Non-pigmented ciliary epithelial cell (primary cell): ENCODE measurements around the gene DACT3.

Source experiments
- DNase-seq: peaks from one replicate; pipeline ENCODE4 v3.0.0-alpha.2; 2010; ENCODE audit warnings: low read depth

DACT3 gene

DNA sequence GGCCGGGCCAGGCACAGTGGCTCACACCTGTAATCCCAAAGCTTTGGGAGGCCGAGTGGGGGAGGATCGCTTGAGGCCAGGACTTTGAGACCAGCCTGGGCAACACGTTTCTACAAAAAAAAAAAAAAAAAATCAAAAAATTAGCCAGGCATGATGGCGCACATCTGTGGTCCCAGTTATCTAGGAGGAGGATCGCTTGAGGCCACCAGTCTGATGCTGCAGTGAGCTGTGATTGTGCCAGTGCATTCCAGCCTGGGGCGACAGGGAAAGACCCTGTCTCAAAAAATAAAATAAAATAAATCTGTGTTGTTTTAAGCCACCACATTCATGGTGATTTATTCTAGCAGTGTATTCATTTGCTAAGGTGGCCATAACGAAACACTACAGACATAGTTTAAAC, 4.1 kb upstream of the DACT3 start:
- no peak for DNase-seq

DNA sequence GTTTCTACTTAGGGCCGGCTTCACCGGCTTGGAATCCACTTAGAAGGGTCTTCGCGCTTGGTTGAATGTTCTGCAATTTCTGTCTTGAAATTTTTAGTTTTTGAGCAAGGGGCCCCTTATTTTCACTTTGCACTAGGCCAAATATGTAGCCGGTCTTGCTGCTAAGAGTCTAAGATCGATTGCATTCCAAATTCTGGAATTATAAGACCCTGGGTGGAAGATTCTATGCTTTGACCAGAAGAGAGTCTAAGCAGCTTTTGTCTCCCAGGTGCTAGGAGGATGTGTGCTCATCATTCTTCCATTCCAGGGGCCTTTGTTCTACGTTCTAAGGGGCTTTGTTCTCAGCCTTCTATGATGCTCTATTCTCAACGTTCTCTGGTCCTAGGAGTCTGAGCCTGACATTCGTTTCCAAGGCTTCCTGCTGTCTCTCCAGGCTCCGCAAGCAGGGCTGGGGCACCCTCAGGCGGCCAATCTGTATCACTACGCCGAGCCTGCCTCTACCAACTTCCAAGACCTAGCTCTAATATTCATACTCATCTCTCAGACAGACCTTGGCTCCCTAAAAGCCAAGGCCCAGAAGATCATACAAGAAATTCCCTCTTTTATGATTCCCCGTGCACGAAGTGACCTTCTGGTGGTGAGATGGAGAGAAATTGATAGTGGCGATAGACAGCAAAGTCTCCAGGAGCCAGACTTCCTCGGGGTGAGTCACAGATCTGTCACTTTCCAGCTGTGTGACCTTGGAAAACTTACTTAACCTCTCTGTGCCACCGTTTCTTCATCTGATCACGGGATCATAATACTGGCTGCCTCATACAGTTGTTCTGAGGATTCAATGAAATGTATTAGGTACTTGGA, 982 bp upstream of the DACT3 start:
- peak; percentile 68 for DNase-seq

DNA sequence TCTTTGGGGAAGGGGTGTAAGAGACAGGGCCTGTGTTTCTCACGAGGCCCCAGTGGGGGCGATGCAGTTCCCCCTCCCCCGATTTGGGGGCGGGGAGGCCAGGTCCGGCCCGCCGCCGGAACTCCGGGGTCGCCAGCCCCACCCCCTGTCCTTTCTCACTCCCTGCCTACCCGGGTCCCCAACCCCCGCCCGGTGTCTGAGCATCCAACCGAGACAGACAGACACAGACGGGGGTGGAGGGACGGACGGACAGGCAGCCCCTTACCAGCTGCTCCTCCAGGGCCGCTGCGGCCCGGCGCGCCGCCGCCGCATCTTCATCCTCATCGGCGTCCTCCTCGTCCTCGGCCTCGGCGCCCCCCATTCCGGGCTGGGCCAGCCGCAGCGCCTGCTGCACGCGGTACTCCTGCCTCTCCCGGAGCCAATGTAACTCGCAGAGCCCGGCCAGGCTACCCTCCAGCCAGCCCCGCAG, 397 bp downstream of the DACT3 start:
- DNase-seq: no peak

DNA sequence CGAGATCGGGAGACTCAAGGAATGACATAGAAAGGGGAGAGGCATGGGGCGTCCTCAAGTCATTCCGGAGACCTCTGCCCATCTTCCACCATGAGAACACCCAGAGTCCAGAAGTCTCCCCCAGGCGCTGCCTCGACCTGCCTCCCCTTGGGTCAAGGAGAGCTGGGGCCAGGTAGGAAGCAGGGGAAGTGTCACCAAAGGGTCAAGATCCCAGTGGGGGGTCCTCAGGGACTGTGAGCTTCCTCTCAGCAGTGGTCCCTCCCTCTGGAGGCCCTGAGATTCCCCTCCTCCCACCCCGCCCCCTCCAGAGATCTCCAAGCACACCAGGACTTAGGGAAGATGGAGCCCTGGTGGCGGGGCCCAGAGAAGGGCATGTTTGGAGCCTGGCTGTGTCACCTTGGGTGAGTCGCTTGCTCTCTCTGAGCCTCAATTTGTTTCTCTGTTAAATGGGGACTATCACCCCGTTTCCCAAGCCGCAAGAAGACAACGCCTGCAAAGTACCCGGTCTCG, 919 bp downstream of the DACT3 start:
- no peak for DNase-seq

GRCh38 chr19:46659151-46660007, 1.6 kb downstream of the DACT3 start:
- no peak for DNase-seq

DNA sequence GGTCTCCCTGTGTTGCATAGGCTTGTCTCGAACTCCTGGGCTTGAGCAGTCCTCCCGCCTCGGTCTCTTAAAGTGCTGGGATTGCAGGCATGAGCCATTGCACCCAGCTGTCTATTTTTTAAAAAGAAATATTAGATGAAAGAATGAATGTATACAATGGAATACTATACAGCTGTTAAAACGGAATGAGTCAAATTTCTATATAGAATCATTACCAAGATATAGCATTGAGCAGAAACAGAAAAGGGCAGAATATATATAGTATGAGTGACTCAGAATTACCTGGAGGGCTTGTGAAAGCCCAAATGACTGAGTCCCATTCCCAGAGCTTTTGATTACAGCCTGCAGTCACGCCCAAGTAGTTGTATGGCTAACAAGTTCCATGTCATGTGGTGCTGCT, 4.4 kb downstream of the DACT3 start:
- no peak for DNase-seq

GRCh38 chr19:46654621-46655152, 6.3 kb downstream of the DACT3 start:
- DNase-seq: no peak

GRCh38 chr19:46650445-46650844, 10.5 kb downstream of the DACT3 start:
- DNase-seq: no peak

- no peak for DNase-seq
Observed at GRCh38 chr19:46648961-46649960, 11.7 kb downstream of the DACT3 start.

- no peak for DNase-seq
Observed at GRCh38 chr19:46648060-46648960, 12.7 kb downstream of the DACT3 start.

DNA sequence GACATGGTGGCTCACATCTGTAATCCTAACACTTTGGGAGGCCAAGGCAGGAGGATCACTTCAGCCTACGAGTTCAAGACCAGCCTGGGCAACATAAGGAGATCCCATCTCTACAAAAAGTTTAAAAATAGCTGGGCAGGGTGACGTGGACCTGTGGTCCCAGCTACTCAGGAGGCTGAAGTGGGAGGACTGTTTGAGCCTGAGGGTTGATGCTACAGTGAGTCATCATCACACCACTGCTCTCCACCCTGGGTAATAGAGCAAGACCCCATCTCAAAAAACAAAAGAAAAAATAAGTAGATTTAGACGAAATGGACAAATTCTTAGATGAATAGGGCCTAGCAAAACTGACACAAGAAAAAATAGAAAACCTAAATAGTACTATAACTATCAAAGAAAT, 14.6 kb downstream of the DACT3 start:
- no peak for DNase-seq

GRCh38 chr19:46644720-46645119, 16.3 kb downstream of the DACT3 start:
- no peak for DNase-seq

DNA sequence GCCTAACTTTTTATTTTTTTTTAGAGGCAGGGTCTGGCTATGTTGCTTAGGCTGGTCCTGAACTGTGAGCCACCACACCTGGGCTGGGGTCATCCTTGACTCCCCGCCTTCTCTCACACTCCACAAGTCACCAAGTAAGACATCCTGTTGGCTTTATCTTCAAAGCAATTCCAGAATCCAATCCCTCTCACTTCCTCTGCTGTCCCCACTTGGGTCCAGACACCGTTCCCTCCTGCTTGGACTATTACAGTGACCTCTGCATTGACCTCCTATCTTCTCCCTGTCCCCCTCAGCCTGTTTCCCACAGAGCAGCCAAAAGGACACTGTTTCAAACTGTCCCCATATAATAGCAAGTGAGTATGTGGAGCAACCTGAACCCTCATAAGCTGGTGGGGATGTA, 20.3 kb downstream of the DACT3 start:
- DNase-seq: no peak

GRCh38 chr19:46639358-46640182, 21.4 kb downstream of the DACT3 start:
- DNase-seq: no peak

GRCh38 chr19:46637224-46637623, 23.8 kb downstream of the DACT3 start:
- DNase-seq: no peak

DNA sequence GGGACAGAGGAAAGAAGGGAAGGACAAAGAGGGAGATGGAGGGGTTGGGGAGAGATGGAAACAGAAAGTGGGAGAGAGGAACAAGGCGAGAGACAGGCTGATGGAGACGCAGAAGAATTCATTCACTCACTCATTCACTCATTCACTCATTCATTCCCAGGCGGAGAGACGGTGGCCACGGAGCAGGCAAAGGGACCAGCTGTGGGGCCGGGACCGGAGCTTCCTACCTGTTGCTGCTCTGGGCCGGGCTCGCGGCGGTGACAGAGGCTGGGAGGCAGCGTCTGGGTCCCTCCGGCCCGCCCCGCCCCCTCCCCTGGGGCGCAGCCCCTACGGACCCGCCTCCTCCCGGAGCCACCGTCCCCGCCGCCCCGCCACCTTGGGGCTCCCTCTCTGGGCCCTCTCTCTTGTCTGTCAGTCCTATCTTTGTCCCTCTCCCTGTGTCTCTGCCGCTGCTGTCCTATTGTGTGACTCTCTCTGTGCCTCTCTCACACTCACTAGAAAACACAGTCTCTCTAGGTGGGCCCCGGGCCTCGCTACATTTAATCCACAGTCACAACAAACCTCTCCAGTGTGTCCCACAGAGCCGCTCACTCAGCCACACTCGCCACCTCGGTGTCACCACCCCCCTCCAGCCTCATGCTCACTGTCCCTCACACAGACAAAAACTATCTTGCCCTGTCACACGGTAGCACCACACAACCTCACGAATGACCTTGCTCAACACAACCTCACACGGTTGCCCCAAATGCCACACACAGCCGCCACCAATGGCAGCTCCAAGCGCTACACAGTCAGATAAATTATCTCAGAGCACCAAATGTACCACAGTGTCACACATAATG, 24.8 kb downstream of the DACT3 start, which contains the start of gene GNG8:
GNG8 (minus strand) TSS at position 283 of the 842 bp plus-strand sequence. CDS start 1,520 bp downstream, outside the sequence.
- DNase-seq: no peak

- DNase-seq: no peak
Observed at GRCh38 chr19:46634656-46635218, 26.2 kb downstream of the DACT3 start.
